Prostate gland (tissue), 2 donors: ENCODE data around the gene SLC12A8.

Experiments used
- CTCF ChIP-seq, 4 experiments: fragments of 200-600 bp in 2 of 4; fragments of 450-650 bp in 2 of 4; sonication (generic) in 2 of 4; IDR thresholded peaks; 1 replicate in 3 of 4; 2 replicates in 1 of 4; pipeline ENCODE4 v1.5.1; 2016 to 2019; ENCODE audit warnings: antibody characterized with exemption in 4 of 4, mild to moderate bottlenecking in 2 of 4, moderate library complexity in 2 of 4
- POLR2A ChIP-seq: fragments of 450-650 bp; IDR thresholded peaks from one replicate; pipeline ENCODE4 v1.6.1; 2016; ENCODE audit warnings: antibody characterized with exemption, mild to moderate bottlenecking

GRCh38 chr3:125186800-125187598 lies 25.5 kb downstream of the SLC12A8 start:
- TF ChIP-seq POLR2A, result no peak
- no peak for TF ChIP-seq CTCF (IDR thresholded peaks at IDR 0.05)
